Left forelimb (tissue), 1 donor: Measurements from ENCODE around the gene PLCH1.
"Not testable (repeated sequence)": the region's sequence is repeated elsewhere in the genome, so short reads cannot be mapped to it uniquely, and the experiment has no call there.

Experiments used
- DNase-seq: peaks from one replicate; pipeline ENCODE4 v3.0.0-alpha.2; 2018; ENCODE audit warnings: low spot score

Gene PLCH1

GRCh38 chr3:155418407-155418806, 326.5 kb downstream of the PLCH1 start:
- no peak for DNase-seq

DNA sequence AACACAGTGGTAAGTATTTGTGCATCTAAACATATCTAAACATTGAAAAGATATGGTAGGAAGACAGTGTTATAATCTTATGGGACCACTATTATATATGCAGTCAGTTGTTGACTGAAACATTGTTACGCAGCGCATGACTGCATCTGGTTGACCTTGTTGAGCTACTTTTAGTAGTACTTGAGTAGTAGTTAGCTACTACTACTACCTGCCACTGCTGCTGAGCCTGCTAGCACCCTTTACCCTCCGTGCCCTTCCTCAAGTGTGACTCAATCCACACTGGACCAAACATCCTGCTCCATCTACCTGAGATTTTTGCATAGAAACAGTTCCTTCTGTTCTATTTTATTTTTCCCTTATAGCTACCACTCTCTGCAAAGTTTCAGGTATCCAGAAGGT, 327.8 kb downstream of the PLCH1 start:
- DNase-seq = no peak

DNA sequence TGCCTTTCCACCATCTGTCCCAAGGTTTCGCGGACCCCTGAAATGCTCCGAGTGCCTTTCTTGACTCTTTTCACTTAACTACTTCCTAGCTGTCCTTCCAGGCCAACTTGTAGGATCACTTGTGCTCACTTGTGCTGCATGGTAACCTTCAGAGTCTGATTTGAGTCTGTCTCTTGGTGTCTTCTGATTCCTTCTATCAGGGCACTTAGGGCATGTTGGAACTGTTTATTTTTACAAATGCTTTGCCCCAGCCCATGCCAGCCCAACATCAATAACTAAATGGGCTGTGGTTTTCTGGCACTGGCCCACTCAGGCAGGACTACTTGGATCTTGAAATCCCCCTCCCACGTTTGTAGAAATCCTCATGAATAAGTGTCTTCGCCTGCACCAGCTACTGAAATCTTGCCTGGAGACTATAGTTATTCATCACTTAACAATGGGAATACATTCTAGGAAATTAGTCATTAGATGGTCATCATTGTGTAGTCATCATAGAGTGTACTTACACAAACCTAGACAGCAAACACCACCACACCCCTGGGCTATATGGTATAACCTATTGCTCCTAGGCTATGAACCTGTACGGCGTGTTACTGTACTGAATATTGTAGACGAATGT, 328.3 kb downstream of the PLCH1 start:
- no peak for DNase-seq

GRCh38 chr3:155412904-155413303, 332.0 kb downstream of the PLCH1 start:
- DNase-seq = no peak

DNA sequence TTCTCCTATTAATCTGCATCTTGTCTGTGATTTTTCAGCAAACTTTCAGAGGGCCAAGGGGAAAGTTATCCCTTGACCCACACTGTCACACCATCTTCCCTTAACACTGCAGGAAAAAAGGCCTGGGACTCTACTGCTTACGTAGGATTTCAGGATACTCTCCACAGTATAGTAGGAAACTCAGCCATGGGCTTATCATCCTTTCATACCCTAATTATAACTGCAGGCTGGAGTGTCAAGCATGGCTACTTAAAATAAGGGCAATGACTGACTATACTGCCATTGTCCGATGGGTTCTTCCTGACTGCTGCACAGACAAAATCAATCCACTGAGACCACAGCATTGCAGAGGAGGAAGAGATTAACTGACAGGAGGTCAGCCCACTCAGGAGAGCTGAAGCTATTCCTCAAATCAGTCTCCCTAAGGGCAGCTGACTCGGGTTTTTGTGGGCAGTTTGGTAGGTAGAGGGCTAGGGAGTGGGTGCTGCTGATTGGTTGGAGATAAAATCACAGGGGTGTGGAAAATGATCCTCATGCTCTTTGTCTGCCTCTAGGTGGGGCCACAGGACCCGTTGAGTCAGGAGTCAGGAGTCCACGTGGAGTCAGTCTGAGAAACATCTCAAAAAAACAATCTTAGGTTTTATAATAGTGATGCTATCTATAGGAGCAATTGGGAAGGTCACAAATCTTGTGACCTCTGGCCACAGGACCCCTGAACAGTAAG, 333.2 kb downstream of the PLCH1 start:
- DNase-seq = no peak

DNA sequence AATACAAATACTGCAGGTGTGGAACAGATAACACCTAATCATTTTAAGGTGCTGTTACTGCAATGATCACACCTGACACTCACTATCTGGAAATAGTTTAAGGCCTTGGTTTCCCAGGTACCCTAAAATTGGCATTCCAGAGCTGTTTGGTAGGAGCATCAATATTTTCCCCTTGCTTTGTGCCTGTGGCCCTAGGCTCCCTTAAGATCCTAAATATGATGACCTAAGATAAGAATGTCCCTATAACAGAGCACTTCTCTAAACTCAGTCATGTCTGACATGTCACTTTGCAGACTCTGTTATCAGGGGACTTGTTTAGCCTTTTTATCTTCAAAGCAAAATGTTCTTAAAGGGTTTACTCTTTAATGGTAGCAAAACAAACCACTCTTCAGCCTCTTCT, 335.5 kb downstream of the PLCH1 start:
- DNase-seq = no peak

DNA sequence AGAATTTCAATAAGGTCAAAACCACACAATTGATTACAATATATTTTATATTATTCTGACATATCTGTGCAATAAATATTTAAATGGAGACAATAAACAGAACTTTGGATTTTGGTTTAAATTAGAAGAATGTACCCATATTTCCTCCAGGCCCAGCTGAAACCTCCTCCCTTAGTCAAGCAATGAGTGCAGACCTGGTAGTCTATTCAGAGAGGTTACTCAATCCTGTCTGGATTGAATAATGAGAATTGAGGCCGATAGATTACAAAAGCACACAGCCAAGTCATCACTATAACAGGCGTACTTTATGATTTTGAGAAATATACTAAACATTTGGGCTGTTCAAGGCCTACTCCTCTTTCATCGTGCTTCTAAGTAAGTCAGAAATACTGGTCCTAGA, 336.9 kb downstream of the PLCH1 start:
- DNase-seq = no peak

DNA sequence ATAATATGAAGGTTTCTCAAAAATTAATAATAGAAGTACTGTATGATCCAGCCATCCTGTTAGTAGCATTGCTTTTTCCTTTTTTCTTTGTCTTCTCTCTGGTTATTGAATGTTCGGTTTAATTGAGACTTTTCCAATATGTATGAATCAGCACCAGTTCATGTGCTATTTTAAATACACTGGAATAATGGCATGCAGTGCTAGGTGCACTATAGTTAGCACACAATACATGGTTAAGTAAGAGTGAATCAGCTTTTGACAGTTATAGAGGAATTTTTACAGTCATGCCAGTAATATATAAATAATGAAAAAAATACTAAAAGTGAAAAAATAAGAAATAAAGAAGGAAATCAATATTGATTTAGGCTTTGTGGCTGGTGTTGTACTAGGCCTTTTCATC, 337.5 kb downstream of the PLCH1 start:
- DNase-seq = no peak

DNA sequence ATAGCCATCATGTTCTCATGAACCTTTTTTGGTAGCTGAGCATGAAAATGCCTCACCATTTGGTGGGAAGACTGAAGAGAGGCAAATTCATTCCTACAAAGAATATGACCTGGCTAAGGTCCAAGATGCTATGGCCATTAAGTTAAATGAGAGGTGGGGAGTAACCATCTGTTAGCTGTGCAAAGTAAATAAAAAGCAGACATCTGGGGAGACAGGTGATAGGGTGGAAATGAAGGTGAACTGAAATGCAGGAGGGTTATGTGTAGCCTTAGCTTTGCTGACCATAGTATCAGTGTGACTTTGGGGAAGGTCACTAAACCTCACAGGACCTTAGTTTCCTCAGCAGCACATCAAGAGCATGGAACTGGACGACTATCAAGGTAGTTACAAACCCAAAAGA, 340.4 kb downstream of the PLCH1 start:
- no peak for DNase-seq

- no peak for DNase-seq
These were observed 342.2 kb downstream of the PLCH1 start for GRCh38 chr3:155402656-155403055.

DNA sequence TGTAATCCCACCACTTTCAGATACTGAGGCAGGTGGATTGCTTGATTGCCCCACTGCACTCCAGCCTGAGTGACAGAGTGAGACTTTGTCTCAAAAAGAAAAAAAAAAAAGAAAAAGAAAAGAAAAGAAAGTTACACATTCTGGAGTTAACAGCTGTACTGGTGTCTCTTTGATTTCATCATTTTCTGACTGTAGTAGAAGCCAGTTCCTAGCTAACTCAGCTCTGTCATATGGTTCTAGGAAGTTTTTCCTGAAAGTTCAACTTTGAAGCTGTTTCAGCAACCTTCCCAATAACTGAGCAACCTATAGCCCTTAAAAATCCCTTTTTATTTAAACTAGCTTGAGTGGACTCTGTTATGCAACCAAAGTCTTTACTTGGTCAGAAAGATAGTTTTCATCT, 346.8 kb downstream of the PLCH1 start:
- DNase-seq = no peak

DNA sequence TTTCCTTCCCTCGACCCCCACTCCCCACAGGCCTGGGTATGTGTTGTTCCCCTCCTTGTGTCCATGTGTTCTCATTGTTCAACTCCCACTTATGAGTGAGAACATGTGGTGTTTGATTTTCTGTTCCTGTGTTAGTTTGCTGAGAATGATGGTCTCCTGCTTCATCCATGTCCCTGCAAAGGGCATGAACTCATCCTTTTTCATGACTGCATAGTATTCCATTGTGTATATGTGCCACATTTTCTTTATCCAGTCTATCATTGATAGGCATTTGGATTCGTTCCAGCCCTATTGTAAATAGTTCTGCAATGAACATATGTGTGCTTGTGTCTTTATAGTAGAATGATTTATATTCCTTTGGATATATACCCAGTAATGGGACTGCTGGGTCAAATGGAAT, 350.0 kb downstream of the PLCH1 start:
- not testable (repeated sequence) for DNase-seq

GRCh38 chr3:155394240-155394639, 350.6 kb downstream of the PLCH1 start:
- no peak for DNase-seq

DNA sequence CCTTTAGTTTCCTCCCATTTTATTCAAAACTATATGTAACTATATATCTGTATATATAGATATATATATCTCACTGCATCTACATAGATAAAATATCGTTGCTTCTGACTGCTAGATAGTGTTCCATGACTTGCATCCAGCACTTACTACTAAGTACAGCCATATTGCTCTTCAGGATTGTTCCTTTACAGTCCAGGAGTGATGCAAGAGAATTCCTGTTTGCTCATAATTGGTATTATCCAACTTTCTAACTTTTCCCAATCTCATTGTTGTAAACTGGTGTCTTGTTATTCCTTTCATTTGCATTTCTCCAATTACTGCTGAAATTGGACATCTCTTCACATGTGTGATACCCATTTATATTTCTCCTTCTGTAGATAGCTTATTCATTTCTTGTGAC, 351.6 kb downstream of the PLCH1 start:
- DNase-seq = no peak

DNA sequence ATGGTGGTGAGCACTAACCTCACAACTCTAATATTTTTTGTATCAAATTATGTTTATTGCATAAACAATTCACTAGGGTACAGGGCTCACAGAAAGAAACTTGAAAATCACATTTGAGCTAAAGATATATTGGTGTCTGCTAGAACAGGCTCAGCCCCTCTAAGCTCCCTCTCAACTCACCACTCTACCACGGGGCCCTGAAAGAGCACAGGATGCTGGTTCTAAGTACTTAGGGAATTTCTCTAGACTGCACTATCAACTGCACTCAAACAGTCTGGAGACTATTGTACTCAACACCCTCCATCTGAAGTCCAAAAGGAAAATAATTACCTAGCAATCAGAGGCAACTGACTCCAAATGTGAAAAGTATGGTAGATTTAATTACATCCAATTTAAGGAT, 352.7 kb downstream of the PLCH1 start:
- no peak for DNase-seq

DNA sequence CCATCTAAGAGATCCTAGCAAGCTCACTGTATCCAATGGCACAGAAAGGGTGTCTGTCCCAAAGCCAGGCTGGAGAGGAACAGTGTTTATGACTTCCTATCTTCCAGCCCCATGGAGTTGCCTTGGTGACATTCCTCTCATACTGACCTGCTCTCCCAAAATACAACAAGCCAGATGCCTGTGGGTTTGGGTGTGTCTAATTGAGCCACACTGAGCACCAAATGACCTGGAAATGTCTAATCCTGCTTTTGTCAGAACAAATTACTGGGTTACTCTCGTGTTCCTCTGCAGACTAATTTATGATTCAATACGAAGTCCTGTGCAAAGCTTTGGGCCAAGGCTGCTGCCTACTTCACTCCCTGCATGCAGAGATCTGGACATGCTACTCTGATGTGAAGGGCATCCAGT, 353.3 kb downstream of the PLCH1 start:
- DNase-seq = no peak

DNA sequence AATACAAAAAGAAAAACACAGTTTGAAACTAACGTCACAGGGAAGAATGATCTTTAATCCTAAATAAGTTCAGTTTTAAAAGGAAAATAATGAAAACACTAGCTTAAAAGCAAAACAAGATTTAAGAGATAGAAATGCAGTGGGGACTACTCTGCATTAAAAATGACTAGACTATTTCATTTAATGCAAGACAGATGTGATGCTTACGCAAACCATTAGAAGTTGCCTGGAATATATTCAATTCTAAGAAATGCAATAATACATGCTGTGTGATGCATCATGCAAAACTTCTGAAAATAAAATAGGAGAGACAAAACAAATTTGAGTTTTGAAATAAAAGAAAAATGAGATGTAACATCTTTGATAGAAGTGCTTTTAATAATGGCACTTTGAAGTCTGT, 353.8 kb downstream of the PLCH1 start:
- no peak for DNase-seq

- no peak for DNase-seq
These were observed 354.5 kb downstream of the PLCH1 start for GRCh38 chr3:155390351-155390750.

DNA sequence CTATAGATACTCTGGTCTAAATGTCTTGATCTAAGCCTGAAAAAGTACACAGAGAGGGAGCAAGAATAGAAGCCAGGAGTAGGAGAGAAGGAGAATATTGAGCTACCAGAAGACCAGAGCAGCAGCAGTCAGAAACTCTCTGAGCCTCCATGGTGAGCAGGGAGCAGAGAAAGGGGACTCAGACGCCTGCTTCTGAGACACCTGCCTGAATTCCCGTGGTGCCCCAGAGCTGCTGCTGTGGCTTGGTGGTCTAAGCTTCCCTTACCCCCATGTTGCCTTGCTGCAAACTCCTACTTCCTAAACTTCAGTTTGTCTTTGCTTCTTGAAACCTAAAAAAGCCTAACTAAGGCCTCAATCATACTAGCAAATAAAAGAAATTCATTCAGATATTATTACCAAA, 356.5 kb downstream of the PLCH1 start:
- DNase-seq = no peak

GRCh38 chr3:155387571-155387970, 357.3 kb downstream of the PLCH1 start:
- DNase-seq = no peak

GRCh38 chr3:155386919-155387318, 358.0 kb downstream of the PLCH1 start:
- DNase-seq = no peak

DNA sequence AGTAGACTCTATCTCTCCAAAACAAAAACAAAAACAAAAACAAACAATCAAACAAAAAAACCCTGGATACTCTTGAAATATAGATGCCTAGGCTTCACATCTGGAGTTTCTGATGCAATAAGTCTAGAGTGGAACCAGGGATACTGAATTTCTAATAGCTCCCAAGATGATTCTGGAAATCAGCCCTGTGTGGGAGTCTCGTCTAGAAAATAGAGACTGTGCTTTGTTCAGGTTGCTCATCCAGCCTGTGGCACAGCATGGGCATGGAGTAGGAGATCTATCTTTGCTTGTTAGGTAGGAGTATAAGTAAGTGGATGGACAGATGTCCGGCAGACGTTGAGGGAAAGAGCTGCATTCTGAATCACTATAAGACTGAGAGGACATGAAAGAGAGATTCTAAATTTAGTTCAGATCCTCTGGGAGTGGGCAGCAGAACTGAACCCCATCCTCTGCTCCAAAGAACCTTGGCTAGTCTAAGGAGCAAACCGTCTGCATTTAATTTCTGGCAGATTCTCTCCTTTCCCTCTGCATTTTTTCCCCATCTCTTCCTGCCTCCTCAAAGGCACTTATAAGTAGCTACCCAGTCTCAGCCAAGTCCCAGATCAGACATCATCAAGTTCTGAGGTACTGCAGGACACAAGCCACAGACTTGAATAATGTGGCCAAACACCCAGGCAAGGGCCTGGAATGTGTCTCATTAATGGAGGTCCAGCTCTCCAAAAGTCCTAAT, 358.8 kb downstream of the PLCH1 start:
- no peak for DNase-seq

GRCh38 chr3:155382396-155383042, 362.4 kb downstream of the PLCH1 start:
- DNase-seq = no peak
